ENCODE measurements around the gene BANF1. TPM values are rescaled to one million over a fixed set of nuclear protein-coding genes. Genes with fewer than 3 reads are reported as not detected.

BANF1 gene
- polyA plus RNA-seq, 1 donor (not counting 4 experiments of a cell fraction or from before 2014, with no cell fraction given), result 154 TPM

- Histone ChIP-seq H3K9me3 (ENCODE audit: control insufficient read depth, low read depth, low read length) (no peaks in the 10 kb centered on the region), H3K4me1 (ENCODE audit: control insufficient read depth, extremely low read depth, insufficient read depth, low read length) (peaks cover 11% of the 10 kb centered on the region), H4K20me1 (ENCODE audit: control insufficient read depth, extremely low read depth, insufficient read depth, low read length) (no peaks in the 10 kb centered on the region), H3K4me2 (ENCODE audit: control insufficient read depth, extremely low read depth, insufficient read depth, low read depth, low read length) (no peak overlapping the region), H3K9ac (ENCODE audit: control insufficient read depth, extremely low read depth, insufficient read depth, low read length) (no peak overlapping the region), H3K27me3 (ENCODE audit: control insufficient read depth, extremely low read depth, insufficient read depth, low read length) (peaks cover 11% of the 10 kb centered on the region), H3K36me3 (ENCODE audit: control insufficient read depth in 2 of 2, extremely low read depth in 1 of 2, insufficient read depth in 2 of 2, low read length in 2 of 2) (no peaks in the 10 kb centered on the region), H3K9me1 (ENCODE audit: control insufficient read depth, extremely low read depth, insufficient read depth, low read length) (no peaks in the 10 kb centered on the region), H3K79me2 (ENCODE audit: control insufficient read depth, insufficient read depth, low read length) (no peaks in the 10 kb centered on the region), H2AFZ (ENCODE audit: control insufficient read depth, low read length) (no peak overlapping the region), H3K4me3 (ENCODE audit: control insufficient read depth in 2 of 3, extremely low read depth in 1 of 3, insufficient read depth in 2 of 3, low read depth in 1 of 3, low read length in 3 of 3) (no peak overlapping the region), H3K27ac (ENCODE audit: control insufficient read depth, insufficient read depth, low read length) (no peak overlapping the region)
- FAIRE-seq, result no peak
- DNase-seq (ENCODE audit: low read depth, low spot score), result no peak
- dilution Hi-C loops (cut with MboI; ENCODE audit: extremely low pct_ligation_motif_present, low sequenced_read_pairs), result no loop called here
- TF ChIP-seq EZH2 (IDR thresholded peaks at IDR 0.05; ENCODE audit: low read length), result no peak
- TF ChIP-seq CTCF (optimal IDR thresholded peaks at IDR 0.05 in 1 of 3, IDR thresholded peaks at IDR 0.05 in 1 of 3, conservative IDR thresholded peaks at IDR 0.05 in 1 of 3; ENCODE audit: extremely low read depth in 1 of 3, insufficient read depth in 2 of 3, low read length in 3 of 3), result no peak
Measured at GRCh38 chr11:66046901-66047300, 44.6 kb downstream of the BANF1 start.

DNA sequence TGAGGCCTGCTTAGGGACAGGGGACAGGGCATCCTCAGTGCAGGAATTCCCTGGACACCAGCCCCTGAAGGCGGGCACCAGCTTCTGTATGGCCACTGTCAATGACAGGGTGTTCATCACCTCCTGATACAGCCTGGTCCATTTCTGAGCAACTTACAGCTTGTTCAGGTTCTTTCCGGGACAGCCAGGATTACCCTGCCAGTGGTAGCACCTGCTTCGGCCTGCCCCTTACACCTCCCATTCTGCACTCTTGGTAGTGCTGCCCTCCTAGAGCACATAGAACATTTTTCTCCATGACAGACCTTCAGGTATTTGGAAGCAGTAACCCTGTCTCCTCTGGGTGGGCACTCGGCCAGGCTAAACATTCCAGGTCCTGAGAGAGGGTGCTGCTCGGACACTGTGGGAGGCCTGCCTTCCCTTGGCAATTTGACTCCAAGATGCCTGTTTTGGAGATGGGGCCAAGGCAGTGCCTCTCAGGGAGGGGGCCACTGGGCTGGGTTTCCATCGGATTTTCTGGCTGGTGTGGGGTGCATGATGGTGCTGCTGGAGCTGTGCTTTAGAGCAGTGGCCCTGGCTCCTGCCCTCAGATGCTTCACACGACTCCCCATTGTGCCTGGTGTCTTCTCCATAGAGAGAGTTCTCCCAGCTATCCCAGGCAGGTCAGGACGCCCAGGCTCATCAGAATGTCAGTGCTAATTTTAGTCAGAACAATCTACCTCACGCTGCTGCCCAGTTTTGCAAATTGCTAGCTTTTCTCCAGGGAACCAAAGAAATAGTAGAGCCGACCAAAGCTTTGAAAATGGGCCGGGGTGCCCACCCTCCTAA lies 45.5 kb downstream of the BANF1 start:
- DNase-seq (ENCODE audit: low read depth, low spot score) (no peak), FAIRE-seq (no peak)
- H3K4me3 ChIP-seq (ENCODE audit: control insufficient read depth in 2 of 3, extremely low read depth in 1 of 3, insufficient read depth in 2 of 3, low read depth in 1 of 3, low read length in 3 of 3), result no peak overlapping the region
- no peaks in the 10 kb centered on the region for H3K9me1 ChIP-seq (ENCODE audit: control insufficient read depth, extremely low read depth, insufficient read depth, low read length)
- no peak for TF ChIP-seq CTCF (optimal IDR thresholded peaks at IDR 0.05 in 1 of 3, IDR thresholded peaks at IDR 0.05 in 1 of 3, conservative IDR thresholded peaks at IDR 0.05 in 1 of 3; ENCODE audit: extremely low read depth in 1 of 3, insufficient read depth in 2 of 3, low read length in 3 of 3)
- TF ChIP-seq EZH2 (IDR thresholded peaks at IDR 0.05; ENCODE audit: low read length), result no peak
- no peak overlapping the region for H3K9ac ChIP-seq (ENCODE audit: control insufficient read depth, extremely low read depth, insufficient read depth, low read length)
- H3K27ac ChIP-seq (ENCODE audit: control insufficient read depth, insufficient read depth, low read length), result no peak overlapping the region
- H3K4me1 ChIP-seq (ENCODE audit: control insufficient read depth, extremely low read depth, insufficient read depth, low read length), result peaks cover 11% of the 10 kb centered on the region
- no peak overlapping the region for H3K4me2 ChIP-seq (ENCODE audit: control insufficient read depth, extremely low read depth, insufficient read depth, low read depth, low read length)
- no peaks in the 10 kb centered on the region for H3K9me3 ChIP-seq (ENCODE audit: control insufficient read depth, low read depth, low read length)
- peaks cover 11% of the 10 kb centered on the region for H3K27me3 ChIP-seq (ENCODE audit: control insufficient read depth, extremely low read depth, insufficient read depth, low read length)
- no peaks in the 10 kb centered on the region for H4K20me1 ChIP-seq (ENCODE audit: control insufficient read depth, extremely low read depth, insufficient read depth, low read length)
- dilution Hi-C loops (cut with MboI; ENCODE audit: extremely low pct_ligation_motif_present, low sequenced_read_pairs), result no loop called here
- no peaks in the 10 kb centered on the region for H3K36me3 ChIP-seq (ENCODE audit: control insufficient read depth in 2 of 2, extremely low read depth in 1 of 2, insufficient read depth in 2 of 2, low read length in 2 of 2)
- H2AFZ ChIP-seq (ENCODE audit: control insufficient read depth, low read length), result no peak overlapping the region
- H3K79me2 ChIP-seq (ENCODE audit: control insufficient read depth, insufficient read depth, low read length), result peaks cover 6% of the 10 kb centered on the region

Measured in keratinocyte (primary cell).